HL-60 (cell line): ENCODE data around the gene ATP11A.

Experiments used
- GABPA ChIP-seq: IDR thresholded peaks from 2 replicates; pipeline ENCODE4 v1.6.1; 2012; ENCODE audit warnings: low read depth
- REST ChIP-seq: IDR thresholded peaks from 2 replicates; pipeline ENCODE4 v1.6.1; 2012; ENCODE audit warnings: low read depth; ENCODE audit not compliant: insufficient replicate concordance
- TF ChIP-seq, protein P1 (sequence below): IDR thresholded peaks from one replicate; pipeline ENCODE4 v1.5.1; 2011; ENCODE audit warnings: low read length, control low read depth, inconsistent platforms; ENCODE audit not compliant: insufficient read depth

DNA sequence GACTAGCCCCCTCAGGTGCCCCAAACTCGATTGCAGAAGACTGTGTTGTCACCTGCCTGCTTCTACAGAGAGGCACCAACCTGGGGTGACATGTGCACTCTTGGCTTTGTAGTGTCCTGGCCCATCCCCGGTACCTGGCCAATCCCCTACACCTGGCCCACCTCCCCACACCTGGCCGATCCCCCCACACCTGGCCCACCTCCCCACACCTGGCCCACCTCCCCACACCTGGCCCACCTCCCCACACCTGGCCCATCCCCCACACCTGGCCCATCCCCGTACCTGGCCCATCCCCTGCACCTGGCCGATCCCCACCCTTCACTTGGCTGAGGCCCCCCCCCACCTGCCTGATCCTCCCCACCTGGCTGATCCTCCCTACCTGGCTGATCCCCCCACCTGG, 25.4 kb downstream of the ATP11A start:
- TF ChIP-seq, protein P1, sequence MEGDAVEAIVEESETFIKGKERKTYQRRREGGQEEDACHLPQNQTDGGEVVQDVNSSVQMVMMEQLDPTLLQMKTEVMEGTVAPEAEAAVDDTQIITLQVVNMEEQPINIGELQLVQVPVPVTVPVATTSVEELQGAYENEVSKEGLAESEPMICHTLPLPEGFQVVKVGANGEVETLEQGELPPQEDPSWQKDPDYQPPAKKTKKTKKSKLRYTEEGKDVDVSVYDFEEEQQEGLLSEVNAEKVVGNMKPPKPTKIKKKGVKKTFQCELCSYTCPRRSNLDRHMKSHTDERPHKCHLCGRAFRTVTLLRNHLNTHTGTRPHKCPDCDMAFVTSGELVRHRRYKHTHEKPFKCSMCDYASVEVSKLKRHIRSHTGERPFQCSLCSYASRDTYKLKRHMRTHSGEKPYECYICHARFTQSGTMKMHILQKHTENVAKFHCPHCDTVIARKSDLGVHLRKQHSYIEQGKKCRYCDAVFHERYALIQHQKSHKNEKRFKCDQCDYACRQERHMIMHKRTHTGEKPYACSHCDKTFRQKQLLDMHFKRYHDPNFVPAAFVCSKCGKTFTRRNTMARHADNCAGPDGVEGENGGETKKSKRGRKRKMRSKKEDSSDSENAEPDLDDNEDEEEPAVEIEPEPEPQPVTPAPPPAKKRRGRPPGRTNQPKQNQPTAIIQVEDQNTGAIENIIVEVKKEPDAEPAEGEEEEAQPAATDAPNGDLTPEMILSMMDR, result no peak
- TF ChIP-seq GABPA, result no peak
- no peak for TF ChIP-seq REST
